B cell (primary cell): ENCODE results near the gene TRIM41. TPM values are rescaled to one million over a fixed set of nuclear protein-coding genes. Genes with fewer than 3 reads are reported as not detected.

Source experiments
- ATAC-seq: fragments of 200-7000 bp; cut with Tn5 transposase; one replicate; pipeline ENCODE4 v1.10.0; 2021; ENCODE audit warnings: low read depth, mild to moderate bottlenecking, moderate number of reproducible peaks, moderate library complexity
- CTCF ChIA-PET: fragments of 350-600 bp; sonication (Branson Sonifier 250); formaldehyde crosslinking; loops from one replicate; lab custom pipeline; 2021; ENCODE audit warnings: antibody characterized with exemption, inconsistent platforms; lab: Charles Lee
- POLR2A ChIA-PET: fragments of 350-600 bp; sonication (Branson Sonifier 250); formaldehyde crosslinking; loops from one replicate; lab custom pipeline; 2021; ENCODE audit warnings: antibody characterized with exemption; lab: Charles Lee
- DNase-seq: peaks from one replicate; pipeline ENCODE4 v3.0.0; 2013
- H2AFZ ChIP-seq: 2 replicates; pipeline ENCODE4 v1.6.1; 2012; ENCODE audit warnings: mild to moderate bottlenecking, low read depth, low read length; ENCODE audit not compliant: insufficient read depth, poor library complexity, severe bottlenecking
- H3K27ac ChIP-seq, 2 donors: 1 replicate in 1 of 2; 2 replicates in 1 of 2; pipeline ENCODE4 v1.5.1; 2012 to 2013; ENCODE audit warnings: low read length in 2 of 2, mild to moderate bottlenecking in 2 of 2, moderate library complexity in 1 of 2
- H3K27me3 ChIP-seq, 4 experiments: fragments of 200-600 bp in 1 of 4; sonication (generic) in 1 of 4; replicated peaks in 1 of 4; 1 replicate in 2 of 4; 2 replicates in 2 of 4; pipeline versions ENCODE4 v1.6.1 to v1.7.0; 2013 to 2016; ENCODE audit warnings: low read length in 3 of 4, mild to moderate bottlenecking in 2 of 4, mixed read lengths in 1 of 4, moderate library complexity in 1 of 4; ENCODE audit not compliant: insufficient read depth in 4 of 4, control insufficient read depth in 3 of 4; ENCODE audit errors: control extremely low read depth in 1 of 4
- H3K36me3 ChIP-seq, 2 experiments: replicated peaks in 1 of 2; 1 replicate in 1 of 2; 2 replicates in 1 of 2; pipeline versions ENCODE4 v1.6.1 to v1.7.1; 2013; ENCODE audit warnings: low read length in 1 of 2; ENCODE audit not compliant: insufficient read depth in 2 of 2, control insufficient read depth in 1 of 2; ENCODE audit errors: control extremely low read depth in 1 of 2, extremely low read depth in 1 of 2
- H3K4me1 ChIP-seq, 2 donors: fragments of 200-600 bp in 1 of 2; sonication (generic) in 1 of 2; 1 replicate in 1 of 2; 2 replicates in 1 of 2; pipeline versions ENCODE4 v1.5.1 to v1.6.1; 2013 to 2017; ENCODE audit warnings: low read length in 2 of 2; ENCODE audit not compliant: control insufficient read depth in 2 of 2, insufficient read depth in 2 of 2
- H3K4me2 ChIP-seq: replicated peaks from 2 replicates; pipeline ENCODE3; 2012; ENCODE audit warnings: mild to moderate bottlenecking, low read depth, low read length; ENCODE audit not compliant: poor library complexity, severe bottlenecking
- H3K4me3 ChIP-seq, 5 experiments: fragments of 200-600 bp in 1 of 5; sonication (generic) in 1 of 5; 1 replicate in 3 of 5; 2 replicates in 2 of 5; pipeline versions ENCODE4 v1.5.1 to v1.7.0; 2011 to 2016; ENCODE audit warnings: low read length in 4 of 5, mild to moderate bottlenecking in 4 of 5, low read depth in 2 of 5, control low read depth in 1 of 5, moderate library complexity in 1 of 5; ENCODE audit not compliant: insufficient read depth in 1 of 5; ENCODE audit errors: control extremely low read depth in 1 of 5, extremely low read depth in 1 of 5
- H3K79me2 ChIP-seq: fragments of 200-600 bp; sonication (generic); one replicate; pipeline ENCODE4 v1.6.0; 2016; ENCODE audit warnings: low read length; ENCODE audit not compliant: control insufficient read depth, insufficient read depth
- H3K9ac ChIP-seq: fragments of 200-600 bp; sonication (generic); 2 replicates; pipeline ENCODE4 v1.6.1; 2017; ENCODE audit warnings: mild to moderate bottlenecking, low read length, moderate library complexity
- H3K9me3 ChIP-seq, 3 donors: one replicate each; pipeline versions ENCODE4 v1.6.1 to v1.7.1; 2013; ENCODE audit warnings: low read length in 2 of 3; ENCODE audit not compliant: control insufficient read depth in 2 of 3, insufficient read depth in 1 of 3; ENCODE audit errors: control extremely low read depth in 1 of 3
- H4K20me1 ChIP-seq: 2 replicates; pipeline ENCODE4 v1.6.0; 2012; ENCODE audit warnings: mild to moderate bottlenecking, low read length; ENCODE audit not compliant: insufficient read depth, control insufficient read depth, poor library complexity, severe bottlenecking
- H3K27ac Mint-ChIP-seq: one replicate; pipeline ENCODE4 v1.8.0; 2021; ENCODE audit warnings: mixed read lengths
- H3K27me3 Mint-ChIP-seq: one replicate; pipeline ENCODE4 v1.8.0; 2021; ENCODE audit warnings: mixed read lengths
- H3K4me1 Mint-ChIP-seq: one replicate; pipeline ENCODE4 v1.8.0; 2021; ENCODE audit warnings: mixed read lengths
- H3K4me3 Mint-ChIP-seq: one replicate; pipeline ENCODE4 v1.8.0; 2021; ENCODE audit warnings: mixed read lengths
- H3K9me3 Mint-ChIP-seq: one replicate; pipeline ENCODE4 v1.8.0; 2022; ENCODE audit warnings: mixed read lengths; ENCODE audit not compliant: insufficient read depth
- CTCF ChIP-seq: fragments of 200-600 bp; IDR thresholded peaks from one replicate; pipeline ENCODE4 v1.8.0; 2022; ENCODE audit warnings: antibody characterized with exemption, mild to moderate bottlenecking
- EZH2 ChIP-seq: IDR thresholded peaks from 2 replicates; pipeline ENCODE4 v1.6.1; 2012; ENCODE audit warnings: borderline replicate concordance, low read depth, mild to moderate bottlenecking, moderate library complexity, low read length; ENCODE audit not compliant: insufficient read depth, poor library complexity, severe bottlenecking
- WGBS: methylation state at CpG from one replicate; pipeline ENCODE4 v1.1.5; 2013; ENCODE audit warnings: missing lambda C conversion rate; ENCODE audit not compliant: insufficient coverage; 5-methylcytosine and 5-hydroxymethylcytosine counted together
- intact Hi-C: fragments of 100-400 bp; cut with micrococcal nuclease; formaldehyde crosslinking; loops from one replicate; pipeline ENCODE4 v1.10.0; 2022
- polyA plus RNA-seq: library from polyadenylated mRNA; depleted of rRNA; stranded (reverse); fragments of >200 nt; gene quantifications from 2 replicates; pipeline ENCODE4 v1.2.3, GENCODE V29; 2012
- total RNA-seq, 2 donors: library from RNA; stranded (reverse); fragments of 120-200 nt in 1 of 2; gene quantifications; 1 replicate in 1 of 2; 2 replicates in 1 of 2; pipeline versions ENCODE4 v1.2.3 to v1.2.4, GENCODE V29; 2013 to 2022

Gene TRIM41
- total and polyA plus RNA-seq, 2 donors (not counting 1 experiment from before 2014, with no cell fraction given): 28.4 to 44.3 TPM

DNA sequence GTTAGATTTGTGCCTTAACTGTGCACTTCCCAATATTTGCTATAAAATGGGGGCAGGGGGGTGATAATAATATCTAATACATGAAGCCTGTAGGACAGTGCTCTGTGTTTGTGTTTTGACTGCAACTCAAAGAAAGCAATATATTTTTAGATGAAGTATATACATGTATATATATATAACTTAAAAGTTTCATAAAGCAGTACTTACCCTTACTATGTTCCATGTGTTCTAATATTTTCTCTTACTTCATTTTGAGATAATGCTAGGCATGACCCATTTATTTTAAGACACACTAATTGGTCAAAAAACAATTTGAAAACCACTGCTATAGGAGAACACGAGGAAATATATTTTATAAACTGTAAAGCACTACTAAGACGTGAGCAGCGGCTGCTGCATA lies 35.5 kb downstream of the TRIM41 start:
- Mint-ChIP-seq H3K27me3 (no peaks in the 10 kb centered on the region), H3K4me1 (peaks cover 58% of the 10 kb centered on the region), H3K27ac (peak overlapping the region; percentile 62), H3K4me3 (peak overlapping the region; percentile 95), H3K9me3 (no peaks in the 10 kb centered on the region)
- peak overlapping the region; percentile 100 for H3K9ac ChIP-seq
- H3K4me3 ChIP-seq: peak overlapping the region in 1 of 5 experiments; percentile 98
- H4K20me1 ChIP-seq: peaks cover 13% of the 10 kb centered on the region
- H3K27me3 ChIP-seq: no peaks in the 10 kb centered on the region
- DNase-seq (no peak), ATAC-seq (no peak)
- peak overlapping the region in 1 of 2 donors; percentile 98 for H3K27ac ChIP-seq
- peaks cover 0 to 9% (median 0%) of the 10 kb centered on the region in 3 donors for H3K9me3 ChIP-seq
- peak overlapping the region; percentile 96 for H3K4me2 ChIP-seq
- intact Hi-C loops: no loop called here
- TF ChIP-seq CTCF: no peak
- H3K79me2 ChIP-seq: peaks cover 80% of the 10 kb centered on the region
- ChIA-PET POLR2A (no interaction called here), CTCF (no interaction called here)
- 94% methylated on average over 2 of the region's 3 CpGs for WGBS
- peaks cover 22 to 38% of the 10 kb centered on the region in 2 donors for H3K4me1 ChIP-seq
- peaks cover 5 to 21% of the 10 kb centered on the region in 2 experiments for H3K36me3 ChIP-seq
- no peak overlapping the region for H2AFZ ChIP-seq

- H4K20me1 ChIP-seq: peaks cover 13% of the 10 kb centered on the region
- no peak for DNase-seq
Observed at GRCh38 chr5:181259283-181259682, 36.2 kb downstream of the TRIM41 start.

More at GRCh38 chr5:181259283-181259682, 36.2 kb downstream of the TRIM41 start:
- Histone ChIP-seq H3K4me1 (peaks cover 22 to 38% of the 10 kb centered on the region in 2 donors), H3K27ac (peak overlapping the region in 1 of 2 donors; percentile 98), H2AFZ (no peak overlapping the region), H3K36me3 (peaks cover 5 to 23% of the 10 kb centered on the region in 2 experiments), H3K27me3 (no peaks in the 10 kb centered on the region), H3K4me2 (peak overlapping the region; percentile 96), H3K9ac (peak overlapping the region; percentile 100), H3K79me2 (peaks cover 81% of the 10 kb centered on the region), H3K9me3 (peaks cover 0 to 9% (median 0%) of the 10 kb centered on the region in 3 donors), H3K4me3 (peak overlapping the region; percentile 67 to 99 (median 98))
- 67% methylated on average over 1 of the region's 2 CpGs for WGBS
- intact Hi-C loops: no loop called here
- Mint-ChIP-seq H3K4me1 (peaks cover 62% of the 10 kb centered on the region), H3K27me3 (no peaks in the 10 kb centered on the region), H3K27ac (peak overlapping the region; percentile 48), H3K4me3 (peak overlapping the region; percentile 95), H3K9me3 (no peaks in the 10 kb centered on the region)
- ATAC-seq: no peak
- ChIA-PET POLR2A (interaction anchor here (3.1 kb wide), 1 partner anchor 17 kb away, joined by 46 read pairs; the partner anchor contains the start of gene RACK1), CTCF (interaction anchor here (1.6 to 4.0 kb wide), 4 partner anchors 8 to 99 kb away, joined by 3 to 28 read pairs (median 14); partner anchors contain the start of gene TRIM41)
- TF ChIP-seq CTCF (no peak), EZH2 (no peak)
